GM08714 (cell line): ENCODE data around the gene ESRRB.

ENCODE experiments used
- H3K4me3 ChIP-seq: fragments of 200-500 bp; sonication (Bioruptor generic); 2 replicates; pipeline ENCODE4 v1.5.1; 2014; ENCODE audit warnings: mild to moderate bottlenecking, low read length, inconsistent platforms
- ZNF274 ChIP-seq: IDR thresholded peaks from 2 replicates; pipeline ENCODE4 v1.6.1; 2012; ENCODE audit warnings: mild to moderate bottlenecking, low read depth, low read length

Gene ESRRB

GRCh38 chr14:76377735-76378074, 1.8 kb downstream of the ESRRB start:
- H3K4me3 ChIP-seq, result no peak overlapping the region

GRCh38 chr14:76380991-76381390, 5.1 kb downstream of the ESRRB start:
- TF ChIP-seq ZNF274, result no peak
- no peak overlapping the region for H3K4me3 ChIP-seq

More at GRCh38 chr14:76377735-76378074, 1.8 kb downstream of the ESRRB start:
- no peak for TF ChIP-seq ZNF274

- H3K4me3 ChIP-seq, result no peak overlapping the region
- no peak for TF ChIP-seq ZNF274
Observed at GRCh38 chr14:76381817-76382494, 6.0 kb downstream of the ESRRB start.

GRCh38 chr14:76382495-76382832, 6.5 kb downstream of the ESRRB start:
- no peak overlapping the region for H3K4me3 ChIP-seq
- TF ChIP-seq ZNF274, result no peak

- H3K4me3 ChIP-seq, result no peak overlapping the region
- TF ChIP-seq ZNF274, result no peak
Observed at GRCh38 chr14:76385435-76385834, 9.5 kb downstream of the ESRRB start.

GRCh38 chr14:76386944-76387782, 11.2 kb downstream of the ESRRB start:
- no peak overlapping the region for H3K4me3 ChIP-seq
- TF ChIP-seq ZNF274, result no peak

- H3K4me3 ChIP-seq, result no peak overlapping the region
Observed at GRCh38 chr14:76389841-76390240, 13.9 kb downstream of the ESRRB start.

GRCh38 chr14:76390621-76391020, 14.7 kb downstream of the ESRRB start:
- TF ChIP-seq ZNF274, result no peak
- no peak overlapping the region for H3K4me3 ChIP-seq

More at GRCh38 chr14:76389841-76390240, 13.9 kb downstream of the ESRRB start:
- no peak for TF ChIP-seq ZNF274

GRCh38 chr14:76391981-76392690, 16.2 kb downstream of the ESRRB start:
- H3K4me3 ChIP-seq, result no peak overlapping the region
- no peak for TF ChIP-seq ZNF274

- no peak overlapping the region for H3K4me3 ChIP-seq
Observed at GRCh38 chr14:76394569-76394968, 18.6 kb downstream of the ESRRB start.

GRCh38 chr14:76395161-76395560, 19.2 kb downstream of the ESRRB start:
- no peak for TF ChIP-seq ZNF274
- no peak overlapping the region for H3K4me3 ChIP-seq

More at GRCh38 chr14:76394569-76394968, 18.6 kb downstream of the ESRRB start:
- TF ChIP-seq ZNF274, result no peak

GRCh38 chr14:76396714-76397187, 20.8 kb downstream of the ESRRB start:
- no peak for TF ChIP-seq ZNF274
- no peak overlapping the region for H3K4me3 ChIP-seq

GRCh38 chr14:76405627-76406026, 29.7 kb downstream of the ESRRB start:
- no peak overlapping the region for H3K4me3 ChIP-seq

GRCh38 chr14:76407449-76408150, 31.7 kb downstream of the ESRRB start:
- H3K4me3 ChIP-seq, result no peak overlapping the region
- no peak for TF ChIP-seq ZNF274

More at GRCh38 chr14:76405627-76406026, 29.7 kb downstream of the ESRRB start:
- TF ChIP-seq ZNF274, result no peak
